Vagina (tissue), 2 donors: ENCODE results near the gene TRAPPC14. TPM values are rescaled to one million over a fixed set of nuclear protein-coding genes. Genes with fewer than 3 reads are reported as not detected.

ENCODE experiments used
- DNase-seq, 2 donors: peaks; one replicate each; pipeline ENCODE4 v3.0.0-alpha.2; 2017; ENCODE audit errors: extremely low spot score in 2 of 2
- H3K27ac ChIP-seq: fragments of 200-600 bp; sonication (generic); one replicate; pipeline ENCODE4 v1.5.1; 2019
- H3K27me3 ChIP-seq: fragments of 200-600 bp; sonication (generic); one replicate; pipeline ENCODE4 v1.5.1; 2019
- H3K36me3 ChIP-seq, 2 donors: fragments of 200-600 bp; sonication (generic); one replicate each; pipeline ENCODE4 v1.5.1; 2017 to 2019
- H3K4me1 ChIP-seq: fragments of 200-600 bp; sonication (generic); one replicate; pipeline ENCODE4 v1.5.1; 2019
- H3K4me3 ChIP-seq, 2 donors: fragments of 200-600 bp; sonication (generic); 1 replicate in 1 of 2; 2 replicates in 1 of 2; pipeline ENCODE4 v1.5.1; 2016 to 2019
- H3K9me3 ChIP-seq: fragments of 200-600 bp; sonication (generic); one replicate; pipeline ENCODE4 v1.5.1; 2019
- POLR2A ChIP-seq, 2 donors: fragments of 450-650 bp; IDR thresholded peaks; one replicate each; pipeline ENCODE4 v1.6.1; 2017; ENCODE audit warnings: antibody characterized with exemption in 2 of 2, mild to moderate bottlenecking in 2 of 2, moderate library complexity in 2 of 2
- POLR2AphosphoS5 ChIP-seq, 2 donors: sonication (generic); formaldehyde crosslinking; IDR thresholded peaks; one replicate each; pipeline ENCODE4 v1.9.0; 2017; ENCODE audit warnings: antibody characterized with exemption in 2 of 2, mild to moderate bottlenecking in 2 of 2, low read depth in 1 of 2; ENCODE audit not compliant: insufficient read depth in 1 of 2
- intact Hi-C: fragments of 100-400 bp; cut with DNase I; formaldehyde crosslinking; loops from one replicate; pipeline ENCODE4 v1.15.1; 2023
- total RNA-seq: library from RNA; depleted of rRNA; stranded (reverse); fragments of >200 nt; gene quantifications from one replicate; pipeline ENCODE4 v1.2.3, GENCODE V29; 2016
- TF ChIP-seq, protein P1 (sequence below), 3 experiments: fragments of 450-650 bp in 2 of 3; fragments of 200-600 bp in 1 of 3; sonication (generic) in 1 of 3; IDR thresholded peaks; one replicate each; pipeline ENCODE4 v1.5.1; 2017 to 2019; ENCODE audit warnings: antibody characterized with exemption in 3 of 3, mild to moderate bottlenecking in 2 of 3, moderate library complexity in 2 of 3

Gene TRAPPC14
- total RNA-seq, 1 donor from 2014 or later, result 18.2 TPM

DNA sequence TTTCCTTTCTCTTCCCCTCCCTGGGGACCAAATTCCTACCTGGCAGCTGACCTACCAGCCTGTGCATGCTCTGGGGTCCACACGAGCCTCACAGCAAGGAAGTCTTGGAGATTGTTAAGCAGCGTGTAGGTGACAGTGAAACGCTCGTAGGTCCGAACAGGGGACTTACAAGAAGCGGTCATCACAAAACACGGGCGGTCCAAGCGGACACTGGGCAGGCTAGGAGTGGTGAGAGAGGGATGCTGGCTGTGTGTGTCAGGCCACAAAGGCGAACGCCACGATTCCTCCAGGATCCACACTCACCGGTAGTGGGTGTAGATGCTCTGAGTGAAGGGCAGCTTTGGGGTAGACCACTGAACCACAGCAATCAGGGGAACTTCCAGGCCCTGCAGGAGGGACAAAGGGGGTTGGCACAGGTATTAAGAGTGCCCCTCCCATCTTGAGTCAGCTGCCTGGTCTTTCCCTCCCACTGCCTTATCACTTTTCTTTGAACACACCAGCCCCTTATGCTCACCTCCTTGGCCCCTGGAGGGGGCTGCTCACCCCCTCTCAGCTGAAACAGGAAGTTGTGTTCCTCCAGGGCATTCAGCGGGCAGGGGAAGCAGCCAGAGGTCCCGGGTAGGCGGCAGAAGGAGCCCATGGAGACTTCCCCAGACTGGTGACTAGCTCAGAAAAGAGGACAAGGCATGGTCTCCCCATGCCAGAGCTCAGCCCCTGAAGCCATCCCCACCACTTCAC lies 2.0 kb downstream of the TRAPPC14 start:
- Histone ChIP-seq H3K4me3 (no peak overlapping the region), H3K27me3 (no peaks in the 10 kb centered on the region), H3K4me1 (peaks cover 44% of the 10 kb centered on the region), H3K27ac (no peak overlapping the region), H3K36me3 (peaks cover 0 to 27% of the 10 kb centered on the region in 2 donors), H3K9me3 (no peaks in the 10 kb centered on the region)
- intact Hi-C loops, result no loop called here
- DNase-seq, result no peak
- TF ChIP-seq, protein P1, sequence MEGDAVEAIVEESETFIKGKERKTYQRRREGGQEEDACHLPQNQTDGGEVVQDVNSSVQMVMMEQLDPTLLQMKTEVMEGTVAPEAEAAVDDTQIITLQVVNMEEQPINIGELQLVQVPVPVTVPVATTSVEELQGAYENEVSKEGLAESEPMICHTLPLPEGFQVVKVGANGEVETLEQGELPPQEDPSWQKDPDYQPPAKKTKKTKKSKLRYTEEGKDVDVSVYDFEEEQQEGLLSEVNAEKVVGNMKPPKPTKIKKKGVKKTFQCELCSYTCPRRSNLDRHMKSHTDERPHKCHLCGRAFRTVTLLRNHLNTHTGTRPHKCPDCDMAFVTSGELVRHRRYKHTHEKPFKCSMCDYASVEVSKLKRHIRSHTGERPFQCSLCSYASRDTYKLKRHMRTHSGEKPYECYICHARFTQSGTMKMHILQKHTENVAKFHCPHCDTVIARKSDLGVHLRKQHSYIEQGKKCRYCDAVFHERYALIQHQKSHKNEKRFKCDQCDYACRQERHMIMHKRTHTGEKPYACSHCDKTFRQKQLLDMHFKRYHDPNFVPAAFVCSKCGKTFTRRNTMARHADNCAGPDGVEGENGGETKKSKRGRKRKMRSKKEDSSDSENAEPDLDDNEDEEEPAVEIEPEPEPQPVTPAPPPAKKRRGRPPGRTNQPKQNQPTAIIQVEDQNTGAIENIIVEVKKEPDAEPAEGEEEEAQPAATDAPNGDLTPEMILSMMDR (IDR thresholded peaks at IDR 0.05), result no peak
- TF ChIP-seq POLR2A (IDR thresholded peaks at IDR 0.05) (no peak), POLR2AphosphoS5 (IDR thresholded peaks at IDR 0.05; ENCODE audit: insufficient read depth in 1 of 2, low read depth in 1 of 2) (no peak)

DNA sequence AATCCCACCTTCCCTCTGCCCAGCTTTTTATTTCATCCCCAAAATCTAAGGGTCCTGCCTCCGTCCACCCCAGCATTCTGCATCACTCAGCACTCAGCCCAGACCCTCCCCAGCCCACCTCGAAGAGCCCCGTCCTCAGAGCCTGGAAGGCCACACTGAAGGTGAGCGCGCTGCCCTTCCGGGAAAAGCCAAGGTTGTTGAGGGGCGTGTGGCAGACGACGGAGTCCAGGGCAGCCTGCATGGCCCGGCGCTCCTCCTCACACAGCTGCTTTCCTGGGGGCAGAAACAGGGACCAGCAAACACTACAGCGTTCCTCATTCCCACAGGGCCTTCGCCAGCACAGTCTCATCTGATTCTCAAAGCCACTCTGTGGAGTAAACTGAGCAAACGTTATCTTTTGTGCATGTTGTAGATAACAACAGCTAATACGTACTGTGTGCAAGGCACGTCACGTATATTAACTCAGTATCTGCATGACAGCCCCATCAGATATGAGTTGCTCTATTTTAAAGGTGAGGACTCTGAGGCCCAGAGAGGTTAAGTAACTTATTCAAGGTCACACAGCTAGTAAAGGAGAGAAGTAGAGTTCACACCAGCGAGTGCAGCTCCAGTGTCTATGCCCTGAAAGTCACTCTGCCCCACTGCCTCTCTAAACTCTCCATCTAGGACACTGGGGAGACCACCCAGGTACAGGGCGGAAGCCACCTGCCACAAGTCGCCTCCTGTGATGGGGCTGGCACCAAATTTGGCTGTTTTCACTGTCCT lies 2.8 kb downstream of the TRAPPC14 start:
- H3K9me3 ChIP-seq, result no peaks in the 10 kb centered on the region
- no peaks in the 10 kb centered on the region for H3K27me3 ChIP-seq
- intact Hi-C loops, result no loop called here
- no peak overlapping the region for H3K4me3 ChIP-seq
- TF ChIP-seq, protein P1 (IDR thresholded peaks at IDR 0.05), result no peak
- TF ChIP-seq POLR2AphosphoS5 (IDR thresholded peaks at IDR 0.05; ENCODE audit: insufficient read depth in 1 of 2, low read depth in 1 of 2) (no peak), POLR2A (IDR thresholded peaks at IDR 0.05) (no peak)
- no peak for DNase-seq
- H3K4me1 ChIP-seq, result peaks cover 44% of the 10 kb centered on the region
- H3K36me3 ChIP-seq, result peaks cover 0 to 27% of the 10 kb centered on the region in 2 donors
- H3K27ac ChIP-seq, result no peak overlapping the region

DNA sequence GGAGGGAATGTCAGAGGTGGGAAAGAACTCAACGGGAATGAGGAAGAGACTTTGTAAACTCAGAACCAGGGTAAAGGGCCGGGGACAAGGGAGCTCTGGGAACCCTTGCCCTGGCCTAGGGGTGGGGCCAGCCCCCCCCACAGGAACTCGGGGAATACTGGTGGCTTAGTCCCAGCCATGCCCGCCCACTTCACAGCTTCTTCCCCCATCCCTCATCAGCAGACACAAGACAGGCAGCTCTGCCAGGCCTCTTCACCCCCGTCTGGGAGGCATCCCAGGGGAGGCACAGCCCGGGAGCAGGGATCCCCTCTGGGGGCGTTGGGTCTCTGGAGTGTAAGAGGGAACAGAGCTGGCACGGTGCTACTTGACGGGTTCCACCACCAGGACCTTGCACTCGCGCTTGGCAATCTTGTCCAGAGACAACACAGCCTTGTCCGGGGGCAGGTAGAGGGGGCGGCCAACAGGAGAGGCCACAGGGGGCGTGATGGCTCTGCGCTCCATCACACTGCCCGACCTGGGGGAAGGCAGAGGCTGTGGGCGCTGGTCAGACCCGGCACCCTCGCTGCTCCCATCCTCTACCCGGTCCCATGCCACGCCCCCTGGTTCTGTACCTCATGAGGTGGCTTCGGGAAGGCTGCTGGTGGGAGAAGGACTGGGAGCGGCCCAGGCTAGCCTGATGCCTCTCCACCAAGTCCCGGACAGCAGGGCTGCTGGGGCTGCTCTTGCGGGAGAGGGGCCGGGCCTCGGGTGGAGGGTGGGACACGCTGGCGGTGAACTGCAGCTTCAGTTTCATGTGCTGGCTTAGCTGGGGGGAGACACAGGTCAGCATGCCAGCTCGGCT lies 3.7 kb downstream of the TRAPPC14 start:
- TF ChIP-seq, protein P1 (IDR thresholded peaks at IDR 0.05), result no peak
- TF ChIP-seq POLR2A (IDR thresholded peaks at IDR 0.05) (no peak), POLR2AphosphoS5 (IDR thresholded peaks at IDR 0.05; ENCODE audit: insufficient read depth in 1 of 2, low read depth in 1 of 2) (no peak)
- H3K36me3 ChIP-seq, result peaks cover 0 to 27% of the 10 kb centered on the region in 2 donors
- DNase-seq, result no peak
- H3K4me1 ChIP-seq, result peaks cover 49% of the 10 kb centered on the region
- no peaks in the 10 kb centered on the region for H3K27me3 ChIP-seq
- H3K27ac ChIP-seq, result no peak overlapping the region
- no peaks in the 10 kb centered on the region for H3K9me3 ChIP-seq
- intact Hi-C loops, result no loop called here
- no peak overlapping the region for H3K4me3 ChIP-seq

DNA sequence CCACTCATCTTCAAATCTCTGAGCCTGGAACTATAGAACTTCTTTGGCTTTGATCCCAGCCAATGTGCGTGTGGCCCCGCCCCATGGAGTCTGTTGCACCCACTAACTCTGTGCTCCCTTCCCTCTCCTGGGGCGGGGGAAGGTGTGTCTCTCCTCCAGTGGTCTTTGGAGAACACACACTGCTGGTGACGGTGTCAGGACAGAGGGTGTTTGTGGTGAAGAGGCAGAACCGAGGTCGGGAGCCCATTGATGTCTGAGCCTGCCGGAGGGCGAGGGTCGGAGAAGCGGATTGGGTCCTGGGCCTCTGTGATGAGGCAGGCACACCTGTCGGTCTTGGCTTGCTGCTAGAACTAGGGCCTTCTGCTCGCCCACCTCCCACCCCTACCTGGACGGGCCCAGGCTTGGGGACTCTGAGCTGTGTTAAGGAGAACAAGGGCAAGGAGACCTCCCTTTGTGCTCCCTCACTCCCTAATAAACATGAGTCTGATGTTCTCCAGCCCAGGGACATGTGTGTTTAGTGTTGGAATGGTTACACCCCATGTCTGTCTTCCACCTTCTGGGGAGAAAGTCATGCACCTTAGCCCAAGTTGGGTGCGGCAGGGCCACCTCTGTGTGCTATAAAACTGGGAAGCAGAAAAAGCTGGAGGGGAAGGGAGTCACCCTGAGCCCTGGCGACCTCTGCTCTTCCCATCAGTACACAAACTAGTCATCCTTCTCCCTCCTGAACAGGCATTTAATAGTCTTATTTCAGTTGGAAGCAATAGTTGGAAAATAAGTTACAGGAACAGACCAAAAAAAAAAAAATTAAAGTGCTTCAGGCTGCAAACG lies 4.6 kb downstream of the TRAPPC14 start:
- H3K4me3 ChIP-seq, result no peak overlapping the region
- no peaks in the 10 kb centered on the region for H3K27me3 ChIP-seq
- no peak overlapping the region for H3K27ac ChIP-seq
- TF ChIP-seq POLR2A (IDR thresholded peaks at IDR 0.05) (no peak), POLR2AphosphoS5 (IDR thresholded peaks at IDR 0.05; ENCODE audit: insufficient read depth in 1 of 2, low read depth in 1 of 2) (no peak)
- TF ChIP-seq, protein P1 (IDR thresholded peaks at IDR 0.05), result no peak
- intact Hi-C loops, result no loop called here
- H3K9me3 ChIP-seq, result no peaks in the 10 kb centered on the region
- no peak for DNase-seq
- H3K4me1 ChIP-seq, result peaks cover 54% of the 10 kb centered on the region
- H3K36me3 ChIP-seq, result peaks cover 0 to 27% of the 10 kb centered on the region in 2 donors
